GM12878 (cell line): ENCODE data around the gene BAG3. TPM values are rescaled to one million over a fixed set of nuclear protein-coding genes. Genes with fewer than 3 reads are reported as not detected.

Experiments
- ATAC-seq: fragments of 200-7000 bp; cut with Tn5 transposase; 3 replicates; pipeline ENCODE4 v1.9.1; 2020; ENCODE audit warnings: mild to moderate bottlenecking, moderate library complexity
- BruUV-seq: library from RNA; stranded (reverse); fragments of 400-500 nt; replicated peaks from 2 replicates; lab custom pipeline; 2021; lab: Mats Ljungman, UMichigan
- CTCF ChIA-PET: fragments of 300-600 bp; sonication (Branson Sonifier 250); formaldehyde crosslinking; extraction: SDS; loops from one replicate; lab custom pipeline; 2021; ENCODE audit warnings: inconsistent platforms; lab: Yijun Ruan, JAX
- POLR2A ChIA-PET: fragments of 350-600 bp; formaldehyde crosslinking; extraction: SDS; loops from one replicate; lab custom pipeline; 2021; ENCODE audit warnings: inconsistent platforms; lab: Charles Lee
- RAD21 ChIA-PET: fragments of 300-600 bp; sonication (Branson Sonifier 250); formaldehyde crosslinking; loops from one replicate; lab custom pipeline; 2023; ENCODE audit warnings: antibody characterized with exemption; ENCODE audit not compliant: unreplicated experiment; lab: Charles Lee
- SMC1A ChIA-PET: fragments of 300-600 bp; sonication (Branson Sonifier 250); formaldehyde crosslinking; loops from one replicate; lab custom pipeline; 2023; ENCODE audit not compliant: unreplicated experiment, uncharacterized antibody; lab: Charles Lee
- DNase-seq: peaks from one replicate; pipeline ENCODE4 v3.0.0-alpha.2; 2011; ENCODE audit warnings: low read depth, low spot score
- FAIRE-seq: peaks from 3 replicates; lab custom pipeline; 2011; peaks lifted over from hg19 to GRCh38; lab: Jason Lieb, UNC
- H2AFZ ChIP-seq: 2 replicates; pipeline ENCODE4 v1.6.0; 2011; ENCODE audit warnings: low read depth, low read length, control low read depth; ENCODE audit not compliant: control insufficient read depth
- H3K27ac ChIP-seq: 2 replicates; pipeline ENCODE4 v1.5.1; 2011; ENCODE audit warnings: control low read depth; ENCODE audit not compliant: control insufficient read depth, insufficient read depth
- H3K27me3 ChIP-seq, 2 experiments: replicated peaks in 1 of 2; 2 replicates each; pipeline versions ENCODE4 v1.6.0 to v1.6.1; 2011; ENCODE audit warnings: low read length in 1 of 2; ENCODE audit not compliant: control insufficient read depth in 2 of 2, insufficient read depth in 2 of 2
- H3K36me3 ChIP-seq, 2 experiments: 2 replicates each; pipeline ENCODE4 v1.5.1; 2011; ENCODE audit warnings: low read length in 1 of 2; ENCODE audit not compliant: control insufficient read depth in 2 of 2, insufficient read depth in 2 of 2
- H3K4me1 ChIP-seq: 2 replicates; pipeline ENCODE4 v1.6.1; 2011; ENCODE audit warnings: mild to moderate bottlenecking, low read length, moderate library complexity, mixed read lengths; ENCODE audit not compliant: control insufficient read depth, insufficient read depth
- H3K4me2 ChIP-seq: 2 replicates; pipeline ENCODE4 v1.6.0; 2011; ENCODE audit warnings: control low read depth; ENCODE audit not compliant: control insufficient read depth, insufficient read depth
- H3K4me3 ChIP-seq: fragments of 200-600 bp; sonication (generic); 2 replicates; pipeline ENCODE4 v1.5.1; 2016
- H3K79me2 ChIP-seq: 2 replicates; pipeline ENCODE4 v1.6.0; 2011; ENCODE audit warnings: low read length; ENCODE audit not compliant: control insufficient read depth, insufficient read depth
- H3K9ac ChIP-seq: 2 replicates; pipeline ENCODE4 v1.8.0; 2011; ENCODE audit warnings: low read length, control low read depth, mixed read lengths; ENCODE audit not compliant: control insufficient read depth, insufficient read depth
- H3K9me3 ChIP-seq: replicated peaks from 3 replicates; pipeline ENCODE4 v1.5.1; 2011; ENCODE audit warnings: mild to moderate bottlenecking, low read length; ENCODE audit not compliant: control insufficient read depth, insufficient read depth
- H4K20me1 ChIP-seq: 2 replicates; pipeline ENCODE4 v1.6.0; 2011; ENCODE audit not compliant: control insufficient read depth, insufficient read depth
- CBFB ChIP-seq: IDR thresholded peaks from 2 replicates; pipeline ENCODE4 v1.6.1; 2016; ENCODE audit warnings: antibody characterized with exemption, low read depth
- CBX5 ChIP-seq: sonication (generic); IDR thresholded peaks from 2 replicates; pipeline ENCODE4 v1.6.1; 2016; ENCODE audit warnings: low read depth, moderate library complexity, mild to moderate bottlenecking, inconsistent platforms
- CREB1 ChIP-seq: IDR thresholded peaks from 2 replicates; pipeline ENCODE4 v1.6.1; 2012; ENCODE audit warnings: low read depth, mild to moderate bottlenecking, inconsistent platforms
- IKZF1 ChIP-seq: fragments of 450-650 bp; conservative IDR thresholded peaks from 2 replicates; pipeline ENCODE4 v1.6.1; 2017; ENCODE audit warnings: antibody characterized with exemption, mild to moderate bottlenecking
- KLF5 ChIP-seq: fragments of 450-650 bp; IDR thresholded peaks from 2 replicates; pipeline ENCODE4 v1.6.1; 2014; ENCODE audit warnings: mild to moderate bottlenecking; ENCODE audit not compliant: partially characterized antibody
- TBL1XR1 ChIP-seq: IDR thresholded peaks from 2 replicates; pipeline ENCODE4 v1.6.1; 2012; ENCODE audit warnings: low read depth, low read length, improper control_type of control experiment
- WGBS: methylation state at CpG from one replicate; pipeline ENCODE4 v1.1.6; 2016; ENCODE audit warnings: low lambda C conversion rate; ENCODE audit not compliant: insufficient replicate concordance, insufficient coverage; ENCODE audit errors: missing lambda C conversion rate; 5-methylcytosine and 5-hydroxymethylcytosine counted together
- in situ Hi-C: fragments of 300-500 bp; cut with MboI; formaldehyde crosslinking; loops from 9 replicates; pipeline ENCODE4 v1.14.3; 2018; ENCODE audit warnings: mixed read lengths
- intact Hi-C: fragments of 100-400 bp; cut with micrococcal nuclease; formaldehyde crosslinking; loops from one replicate; pipeline ENCODE4 v1.14.2; 2022; ENCODE audit not compliant: unreplicated experiment
- polyA plus RNA-seq, 11 experiments: library from polyadenylated mRNA; depleted of rRNA in 4 of 11; unstranded in 6 of 11; stranded (reverse) in 5 of 11; fragments of >200 nt; fragmentation: Nextera tagmentation in 4 of 11; fragmentation: Illumina TruSeq in 1 of 11; extraction: Ambion mirVana in 4 of 11; extraction: Trizol in 1 of 11; gene quantifications; 1 replicate in 1 of 11; 2 replicates in 10 of 11; pipeline versions ENCODE4 v1.2.1 to v1.2.3, GENCODE V29; 2011 to 2016; ENCODE audit warnings: inconsistent platforms in 2 of 11, missing spikeins in 2 of 11, low read depth in 1 of 11
- total RNA-seq, 4 experiments: library from RNA; depleted of rRNA in 3 of 4; stranded (reverse); fragments of >200 nt in 3 of 4; fragmentation: Illumina TruSeq in 1 of 4; extraction: Trizol in 1 of 4; gene quantifications; 2 replicates each; pipeline versions ENCODE4 v1.2.1 to v1.2.3, GENCODE V29; 2013 to 2021
- TF ChIP-seq, protein P1 (sequence below): fragments of 450-650 bp; IDR thresholded peaks from 2 replicates; pipeline ENCODE4 v1.6.1; 2017; ENCODE audit warnings: mild to moderate bottlenecking, low read depth, inconsistent platforms; ENCODE audit not compliant: poor library complexity, severe bottlenecking
- TF ChIP-seq, protein P2 (sequence below): fragments of 450-650 bp; IDR thresholded peaks from 2 replicates; pipeline ENCODE4 v1.6.1; 2016; ENCODE audit warnings: mild to moderate bottlenecking
- TF ChIP-seq, protein P3 (sequence below): fragments of 450-650 bp; formaldehyde crosslinking; IDR thresholded peaks from 2 replicates; pipeline ENCODE4 v1.5.0; 2022; ENCODE audit warnings: mild to moderate bottlenecking, missing genetic modification characterization

Gene BAG3
- total and polyA plus RNA-seq, 10 of the 15 experiments (the other 5 are each of a cell fraction or from before 2014, with no cell fraction given) = 0.71 to 14.1 (median 4.3) TPM

DNA sequence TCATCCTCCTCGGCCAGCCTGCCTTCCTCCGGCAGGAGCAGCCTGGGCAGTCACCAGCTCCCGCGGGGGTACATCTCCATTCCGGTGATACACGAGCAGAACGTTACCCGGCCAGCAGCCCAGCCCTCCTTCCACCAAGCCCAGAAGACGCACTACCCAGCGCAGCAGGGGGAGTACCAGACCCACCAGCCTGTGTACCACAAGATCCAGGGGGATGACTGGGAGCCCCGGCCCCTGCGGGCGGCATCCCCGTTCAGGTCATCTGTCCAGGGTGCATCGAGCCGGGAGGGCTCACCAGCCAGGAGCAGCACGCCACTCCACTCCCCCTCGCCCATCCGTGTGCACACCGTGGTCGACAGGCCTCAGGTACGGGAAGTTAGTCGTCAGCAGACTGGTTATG is 21.1 kb downstream of the BAG3 start:
- no peak overlapping the region for H2AFZ ChIP-seq
- H3K9ac ChIP-seq = no peak overlapping the region
- no peak overlapping the region for H3K27ac ChIP-seq
- no peaks in the 10 kb centered on the region for H3K79me2 ChIP-seq
- no peak for TF ChIP-seq CBX5
- no peak for TF ChIP-seq IKZF1
- TF ChIP-seq TBL1XR1 = no peak
- H3K27me3 ChIP-seq = no peaks in the 10 kb centered on the region
- WGBS = 82% methylated on average over 23 of the region's 23 CpGs
- ChIA-PET RAD21 (no interaction called here), CTCF (no interaction called here), SMC1A (no interaction called here), POLR2A (no interaction called here)
- intact Hi-C loops (no loop called here), in situ Hi-C loops (no loop called here)
- H3K36me3 ChIP-seq = peaks cover 0 to 22% of the 10 kb centered on the region in 2 experiments; a peak in 2 of 4 replicates
- no TSS peak for BruUV-seq
- H3K9me3 ChIP-seq = no peaks in the 10 kb centered on the region
- H3K4me2 ChIP-seq = no peak overlapping the region
- no peaks in the 10 kb centered on the region for H4K20me1 ChIP-seq
- no peak for ATAC-seq
- H3K4me3 ChIP-seq = no peak overlapping the region
- FAIRE-seq = no peak
- DNase-seq = no peak
- H3K4me1 ChIP-seq = no peaks in the 10 kb centered on the region

DNA sequence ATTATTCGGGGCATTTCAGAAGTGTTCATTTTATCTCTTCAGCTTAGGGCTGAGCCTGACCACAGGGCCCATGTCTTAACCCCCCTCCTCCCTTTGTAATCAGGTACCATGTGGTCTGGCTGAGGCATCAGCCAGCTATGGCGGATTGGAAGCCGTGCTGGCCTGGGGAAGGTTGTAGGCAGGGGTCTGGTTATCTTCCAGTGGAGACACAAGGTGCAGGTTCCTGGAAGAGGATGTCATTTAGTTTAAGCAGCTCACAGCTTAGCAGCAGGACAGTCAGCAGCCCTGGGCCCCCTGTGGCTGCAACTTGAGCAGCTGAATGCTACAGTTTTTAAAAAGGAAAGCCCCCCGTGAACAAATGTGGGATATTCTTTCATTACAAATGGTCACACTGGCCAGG is 22.1 kb downstream of the BAG3 start:
- no peaks in the 10 kb centered on the region for H3K9me3 ChIP-seq
- DNase-seq (no peak), FAIRE-seq (no peak), ATAC-seq (no peak)
- no peak overlapping the region for H3K4me2 ChIP-seq
- no peak overlapping the region for H3K4me3 ChIP-seq
- peaks cover 0 to 22% of the 10 kb centered on the region in 2 experiments; a peak in 2 of 4 replicates for H3K36me3 ChIP-seq
- ChIA-PET SMC1A (no interaction called here), POLR2A (no interaction called here), CTCF (no interaction called here), RAD21 (no interaction called here)
- H4K20me1 ChIP-seq = no peaks in the 10 kb centered on the region
- H3K27me3 ChIP-seq = no peaks in the 10 kb centered on the region
- H3K27ac ChIP-seq = no peak overlapping the region
- no peak overlapping the region for H2AFZ ChIP-seq
- H3K9ac ChIP-seq = no peak overlapping the region
- in situ Hi-C loops (no loop called here), intact Hi-C loops (no loop called here)
- no peaks in the 10 kb centered on the region for H3K79me2 ChIP-seq
- H3K4me1 ChIP-seq = no peaks in the 10 kb centered on the region
- BruUV-seq = no TSS peak
- 39% methylated on average over 4 of the region's 4 CpGs for WGBS
- TF ChIP-seq CBFB (no peak), KLF5 (no peak), CREB1 (no peak)
- TF ChIP-seq, protein P1, sequence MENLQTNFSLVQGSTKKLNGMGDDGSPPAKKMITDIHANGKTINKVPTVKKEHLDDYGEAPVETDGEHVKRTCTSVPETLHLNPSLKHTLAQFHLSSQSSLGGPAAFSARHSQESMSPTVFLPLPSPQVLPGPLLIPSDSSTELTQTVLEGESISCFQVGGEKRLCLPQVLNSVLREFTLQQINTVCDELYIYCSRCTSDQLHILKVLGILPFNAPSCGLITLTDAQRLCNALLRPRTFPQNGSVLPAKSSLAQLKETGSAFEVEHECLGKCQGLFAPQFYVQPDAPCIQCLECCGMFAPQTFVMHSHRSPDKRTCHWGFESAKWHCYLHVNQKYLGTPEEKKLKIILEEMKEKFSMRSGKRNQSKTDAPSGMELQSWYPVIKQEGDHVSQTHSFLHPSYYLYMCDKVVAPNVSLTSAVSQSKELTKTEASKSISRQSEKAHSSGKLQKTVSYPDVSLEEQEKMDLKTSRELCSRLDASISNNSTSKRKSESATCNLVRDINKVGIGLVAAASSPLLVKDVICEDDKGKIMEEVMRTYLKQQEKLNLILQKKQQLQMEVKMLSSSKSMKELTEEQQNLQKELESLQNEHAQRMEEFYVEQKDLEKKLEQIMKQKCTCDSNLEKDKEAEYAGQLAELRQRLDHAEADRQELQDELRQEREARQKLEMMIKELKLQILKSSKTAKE = no peak
- TF ChIP-seq, protein P2, sequence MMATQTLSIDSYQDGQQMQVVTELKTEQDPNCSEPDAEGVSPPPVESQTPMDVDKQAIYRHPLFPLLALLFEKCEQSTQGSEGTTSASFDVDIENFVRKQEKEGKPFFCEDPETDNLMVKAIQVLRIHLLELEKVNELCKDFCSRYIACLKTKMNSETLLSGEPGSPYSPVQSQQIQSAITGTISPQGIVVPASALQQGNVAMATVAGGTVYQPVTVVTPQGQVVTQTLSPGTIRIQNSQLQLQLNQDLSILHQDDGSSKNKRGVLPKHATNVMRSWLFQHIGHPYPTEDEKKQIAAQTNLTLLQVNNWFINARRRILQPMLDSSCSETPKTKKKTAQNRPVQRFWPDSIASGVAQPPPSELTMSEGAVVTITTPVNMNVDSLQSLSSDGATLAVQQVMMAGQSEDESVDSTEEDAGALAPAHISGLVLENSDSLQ = no peak
- TF ChIP-seq, protein P3, sequence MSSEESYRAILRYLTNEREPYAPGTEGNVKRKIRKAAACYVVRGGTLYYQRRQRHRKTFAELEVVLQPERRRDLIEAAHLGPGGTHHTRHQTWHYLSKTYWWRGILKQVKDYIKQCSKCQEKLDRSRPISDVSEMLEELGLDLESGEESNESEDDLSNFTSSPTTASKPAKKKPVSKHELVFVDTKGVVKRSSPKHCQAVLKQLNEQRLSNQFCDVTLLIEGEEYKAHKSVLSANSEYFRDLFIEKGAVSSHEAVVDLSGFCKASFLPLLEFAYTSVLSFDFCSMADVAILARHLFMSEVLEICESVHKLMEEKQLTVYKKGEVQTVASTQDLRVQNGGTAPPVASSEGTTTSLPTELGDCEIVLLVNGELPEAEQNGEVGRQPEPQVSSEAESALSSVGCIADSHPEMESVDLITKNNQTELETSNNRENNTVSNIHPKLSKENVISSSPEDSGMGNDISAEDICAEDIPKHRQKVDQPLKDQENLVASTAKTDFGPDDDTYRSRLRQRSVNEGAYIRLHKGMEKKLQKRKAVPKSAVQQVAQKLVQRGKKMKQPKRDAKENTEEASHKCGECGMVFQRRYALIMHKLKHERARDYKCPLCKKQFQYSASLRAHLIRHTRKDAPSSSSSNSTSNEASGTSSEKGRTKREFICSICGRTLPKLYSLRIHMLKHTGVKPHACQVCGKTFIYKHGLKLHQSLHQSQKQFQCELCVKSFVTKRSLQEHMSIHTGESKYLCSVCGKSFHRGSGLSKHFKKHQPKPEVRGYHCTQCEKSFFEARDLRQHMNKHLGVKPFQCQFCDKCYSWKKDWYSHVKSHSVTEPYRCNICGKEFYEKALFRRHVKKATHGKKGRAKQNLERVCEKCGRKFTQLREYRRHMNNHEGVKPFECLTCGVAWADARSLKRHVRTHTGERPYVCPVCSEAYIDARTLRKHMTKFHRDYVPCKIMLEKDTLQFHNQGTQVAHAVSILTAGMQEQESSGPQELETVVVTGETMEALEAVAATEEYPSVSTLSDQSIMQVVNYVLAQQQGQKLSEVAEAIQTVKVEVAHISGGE (CRISPR knock-in tag) = no peak
